Activated CD4-positive, alpha-beta T cell treated with anti-CD3 and anti-CD28 coated beads for 48 hours (primary cell): Measurements from ENCODE around the gene DFFA.
A peak's percentile ranks its signal among the peaks of the same experiment; 100 is the strongest.
"Not testable (repeated sequence)": the region's sequence is repeated elsewhere in the genome, so short reads cannot be mapped to it uniquely, and the experiment has no call there.

Source experiments
- DNase-seq: peaks from one replicate; pipeline ENCODE4 v3.0.0-alpha.2; 2020

The DFFA gene

DNA sequence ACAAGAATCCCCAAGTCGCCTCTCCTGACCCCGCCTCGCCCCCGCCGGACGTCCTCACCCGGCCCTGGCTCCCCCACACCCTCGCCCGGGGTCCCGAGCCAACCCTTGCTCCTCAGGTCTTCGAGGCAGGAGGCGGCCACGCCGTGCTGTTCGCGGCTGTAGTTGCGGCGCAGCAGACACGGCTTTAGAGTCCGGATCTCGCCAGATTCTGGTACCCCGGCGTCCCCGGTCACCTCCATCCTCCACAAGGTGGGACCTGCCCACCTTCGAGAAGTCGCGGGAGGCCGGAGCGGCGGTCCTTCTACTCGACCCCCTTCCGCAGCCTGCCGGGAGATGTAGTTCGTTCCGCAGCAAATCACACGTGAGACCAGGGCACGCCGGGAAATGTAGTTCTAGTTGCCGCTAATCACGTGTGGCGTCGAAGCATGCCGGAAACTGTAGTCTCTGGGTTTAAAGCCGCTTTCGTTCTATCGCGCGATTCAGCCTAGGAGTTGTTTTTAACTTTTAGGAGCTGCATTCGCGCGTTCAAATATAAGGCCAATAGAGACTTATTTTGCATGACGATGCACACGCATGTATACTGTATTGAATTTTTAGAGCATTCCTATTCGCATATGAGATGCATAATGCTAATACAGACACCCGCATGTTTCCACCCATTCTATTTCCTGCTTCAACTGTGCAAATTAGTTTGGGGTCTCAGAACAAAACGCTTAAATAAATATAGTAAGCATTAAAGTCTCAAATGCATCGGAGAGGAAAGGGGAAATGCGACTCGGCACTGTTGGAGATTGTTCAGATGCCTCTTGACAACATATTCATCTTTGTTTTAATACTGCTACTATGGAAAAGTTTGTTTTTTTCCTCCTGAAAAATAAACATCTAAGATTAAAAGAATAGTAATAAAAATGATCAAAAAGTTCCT, at the start of gene DFFA:
DFFA (minus strand) TSS at position 310 of the 925 bp plus-strand sequence; CDS start at position 239, 71 bp downstream.
- DNase-seq = peak; percentile 94

- no peak for DNase-seq
Measured at GRCh38 chr1:10521537-10522157, 49.3 kb upstream of the DFFA start.

- DNase-seq = no peak
Measured at GRCh38 chr1:10520952-10521351, 48.6 kb upstream of the DFFA start.

DNA sequence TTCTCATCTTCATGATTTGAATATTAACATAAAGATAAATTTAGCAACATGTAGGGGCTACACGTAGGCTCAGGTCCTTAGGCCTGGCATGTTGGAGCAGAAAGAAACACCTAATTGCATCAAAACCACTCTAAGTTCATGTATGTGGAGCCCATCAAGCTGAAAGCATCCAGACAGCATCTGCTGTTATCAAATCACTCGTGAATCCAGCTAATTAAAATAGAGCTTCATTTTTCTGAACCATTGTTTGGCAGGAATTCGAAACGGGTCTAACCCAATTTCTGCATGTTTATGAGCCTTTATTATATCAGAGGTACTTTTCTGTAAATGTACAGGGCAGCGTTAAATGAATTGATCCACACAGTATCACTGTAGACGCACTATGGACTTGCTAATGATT, 48.2 kb upstream of the DFFA start:
- no peak for DNase-seq

- DNase-seq = no peak
Measured at GRCh38 chr1:10519016-10519417, 46.7 kb upstream of the DFFA start.

GRCh38 chr1:10517677-10517982, 45.3 kb upstream of the DFFA start:
- DNase-seq = no peak

DNA sequence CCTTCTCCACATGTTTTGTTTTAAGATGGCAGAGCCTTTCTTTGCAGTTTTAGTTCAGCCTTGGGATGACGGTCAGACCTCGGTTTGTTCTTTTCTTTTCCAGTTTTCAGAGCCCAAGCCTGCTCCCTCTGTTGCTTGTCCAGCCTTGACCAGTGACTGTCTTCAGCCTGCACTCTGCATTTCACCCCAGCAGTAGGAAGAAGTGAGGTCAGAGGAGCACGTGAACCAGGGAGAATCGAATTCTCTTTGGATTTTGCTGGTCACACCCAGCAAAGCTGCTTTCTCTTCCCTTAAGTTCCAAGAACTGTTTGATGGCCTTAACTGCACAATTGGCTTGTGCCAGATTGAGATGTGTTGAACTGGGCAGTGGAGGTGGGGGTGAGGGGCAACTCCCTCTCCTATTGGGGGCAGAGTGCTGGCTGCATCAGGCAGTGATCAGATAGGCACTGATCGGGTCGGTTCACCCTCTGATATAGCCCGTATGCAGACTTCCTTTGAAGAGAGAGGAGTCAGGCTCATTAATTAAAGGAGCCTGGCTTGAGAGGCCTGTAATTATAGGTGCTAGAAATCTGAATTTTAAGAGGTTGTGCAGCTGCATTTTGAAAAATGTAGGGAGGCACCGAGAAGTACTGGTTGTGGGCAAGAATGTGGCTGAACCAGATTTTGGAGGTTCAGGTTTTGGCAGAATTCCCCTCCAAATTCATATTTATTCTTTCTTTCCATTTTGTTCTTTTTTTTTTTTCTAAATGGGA, 44.8 kb upstream of the DFFA start:
- DNase-seq = no peak

- no peak for DNase-seq
Measured at GRCh38 chr1:10515976-10516750, 43.8 kb upstream of the DFFA start.

GRCh38 chr1:10515301-10515975, 43.1 kb upstream of the DFFA start:
- no peak for DNase-seq

DNA sequence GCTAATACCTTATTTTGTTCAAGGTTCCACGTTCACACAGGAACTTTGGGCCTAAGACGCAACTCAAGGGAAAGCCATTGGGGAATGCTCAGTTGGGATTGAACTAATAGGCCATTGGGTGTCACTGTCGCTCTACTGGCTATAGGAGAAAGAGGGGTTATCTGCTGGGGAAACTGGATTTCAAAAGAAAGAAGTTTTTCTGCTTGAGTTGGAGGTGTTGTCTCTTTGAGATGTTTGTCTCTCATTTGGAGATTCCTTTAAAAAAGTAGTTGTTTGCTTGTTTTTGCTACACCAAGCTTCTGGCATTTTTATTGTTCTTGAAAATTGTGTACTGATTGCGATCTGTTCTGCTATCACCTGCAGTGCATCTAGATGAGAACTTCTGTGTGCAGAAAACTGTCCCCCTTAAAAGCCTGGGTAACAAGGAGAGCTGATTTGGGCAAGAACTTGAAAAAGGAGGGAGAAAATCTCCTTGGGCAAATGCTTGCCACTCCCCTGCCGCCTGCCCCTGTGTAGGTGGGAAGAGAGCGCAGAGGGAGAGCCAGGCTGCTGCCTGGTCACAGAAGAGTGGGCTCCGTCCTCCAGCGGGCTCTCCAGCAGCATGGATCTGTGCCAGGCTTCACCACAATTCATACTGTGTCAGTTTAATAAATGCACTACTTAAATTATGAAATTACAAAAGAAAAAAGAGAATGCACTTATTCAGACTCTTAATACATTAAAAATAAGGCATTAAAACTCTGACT, 42.3 kb upstream of the DFFA start:
- no peak for DNase-seq

DNA sequence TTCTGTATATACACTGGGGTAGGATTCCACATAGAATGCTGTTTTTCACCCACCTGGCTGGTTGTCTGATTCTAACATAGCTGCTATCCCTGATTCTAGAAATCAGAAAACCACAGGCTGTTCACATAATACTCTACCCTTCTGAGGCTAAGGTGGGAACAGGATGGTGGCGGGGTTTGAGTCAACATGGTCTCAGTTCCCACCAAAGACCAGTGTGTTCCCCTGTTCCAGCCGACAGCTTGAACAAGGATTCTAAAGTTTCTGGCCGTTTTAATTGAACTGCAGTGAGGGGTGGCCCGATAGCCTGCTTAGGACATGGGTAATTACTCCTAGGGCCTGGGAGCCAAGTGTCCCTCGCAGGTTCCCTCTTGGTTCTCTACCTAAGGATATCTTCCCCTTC, 40.9 kb upstream of the DFFA start:
- DNase-seq = no peak

- DNase-seq = no peak
Measured at GRCh38 chr1:10511494-10511885, 39.2 kb upstream of the DFFA start.

GRCh38 chr1:10510520-10511493, 38.5 kb upstream of the DFFA start:
- peak; percentile 87 for DNase-seq

DNA sequence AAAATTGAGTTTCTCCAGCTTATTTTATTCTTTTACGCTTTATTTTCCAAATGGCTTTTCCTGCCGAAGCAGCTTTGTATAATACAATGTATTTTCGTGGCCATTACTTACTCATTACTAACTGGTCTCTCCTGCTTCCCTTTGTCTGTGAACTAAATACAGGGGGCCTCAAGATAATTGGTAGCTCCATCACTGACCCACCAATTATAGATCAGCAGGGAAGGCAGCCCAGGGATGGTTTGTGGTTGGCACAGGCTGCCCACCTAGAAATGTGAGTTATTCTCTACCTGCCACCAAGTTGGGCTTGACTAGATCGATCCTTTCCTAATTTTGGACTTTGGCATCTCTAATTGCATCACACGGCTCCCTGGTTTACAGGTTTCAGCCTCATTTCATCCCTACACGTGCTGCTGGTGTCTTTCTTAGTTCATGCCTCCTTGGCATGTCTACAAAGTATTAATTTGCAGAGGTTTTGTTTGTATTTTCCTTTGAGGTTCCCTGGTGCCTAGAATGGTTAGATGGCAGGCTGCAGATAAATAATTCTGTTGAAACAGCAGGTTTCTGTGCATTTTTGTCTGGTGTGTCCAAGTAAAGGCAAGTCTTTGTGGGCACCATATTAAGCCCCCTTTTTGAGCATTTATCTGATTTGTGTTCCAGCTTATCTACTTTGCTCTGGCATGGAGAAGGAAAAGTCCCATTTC, 37.6 kb upstream of the DFFA start:
- no peak for DNase-seq

- no peak for DNase-seq
Measured at GRCh38 chr1:10508511-10508951, 36.2 kb upstream of the DFFA start.

DNA sequence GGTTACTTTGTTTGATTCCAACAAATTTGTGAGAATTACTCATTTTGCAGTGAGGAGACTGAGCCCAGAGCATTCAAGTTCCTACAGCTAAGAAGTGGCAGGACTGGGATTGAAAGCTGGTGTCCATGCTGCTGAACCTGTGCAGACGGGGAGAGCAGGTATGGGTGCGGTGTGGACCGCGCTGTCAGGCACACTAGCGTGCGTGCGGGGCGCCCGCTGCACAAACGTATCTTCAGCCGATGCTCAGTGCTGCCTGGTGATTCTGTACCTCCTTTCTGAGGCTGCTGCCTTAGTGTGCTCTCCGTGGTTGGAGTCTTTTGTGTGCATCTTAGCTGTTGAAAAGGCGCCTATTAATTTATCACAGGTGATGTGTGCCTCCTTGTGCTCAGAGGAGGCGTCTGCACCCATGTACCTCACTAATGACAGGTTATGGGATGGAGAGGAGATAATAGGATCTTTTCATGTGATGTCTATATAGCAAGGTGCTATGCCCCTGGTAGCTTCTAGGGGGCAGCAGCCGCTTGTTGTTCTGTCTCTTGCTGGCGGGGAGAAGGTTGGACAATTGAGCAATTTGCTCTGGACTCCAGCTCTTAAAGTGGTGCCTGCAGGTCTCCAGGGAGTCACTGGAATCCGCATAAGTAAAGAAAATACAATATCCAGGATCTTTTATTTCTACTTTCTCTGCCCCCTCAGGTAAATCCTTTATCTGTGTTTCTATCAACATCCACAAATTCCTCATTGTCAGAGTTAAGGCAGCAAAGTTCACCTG, 35.0 kb upstream of the DFFA start:
- peak; percentile 59 for DNase-seq

GRCh38 chr1:10506677-10507047, 34.3 kb upstream of the DFFA start:
- no peak for DNase-seq

DNA sequence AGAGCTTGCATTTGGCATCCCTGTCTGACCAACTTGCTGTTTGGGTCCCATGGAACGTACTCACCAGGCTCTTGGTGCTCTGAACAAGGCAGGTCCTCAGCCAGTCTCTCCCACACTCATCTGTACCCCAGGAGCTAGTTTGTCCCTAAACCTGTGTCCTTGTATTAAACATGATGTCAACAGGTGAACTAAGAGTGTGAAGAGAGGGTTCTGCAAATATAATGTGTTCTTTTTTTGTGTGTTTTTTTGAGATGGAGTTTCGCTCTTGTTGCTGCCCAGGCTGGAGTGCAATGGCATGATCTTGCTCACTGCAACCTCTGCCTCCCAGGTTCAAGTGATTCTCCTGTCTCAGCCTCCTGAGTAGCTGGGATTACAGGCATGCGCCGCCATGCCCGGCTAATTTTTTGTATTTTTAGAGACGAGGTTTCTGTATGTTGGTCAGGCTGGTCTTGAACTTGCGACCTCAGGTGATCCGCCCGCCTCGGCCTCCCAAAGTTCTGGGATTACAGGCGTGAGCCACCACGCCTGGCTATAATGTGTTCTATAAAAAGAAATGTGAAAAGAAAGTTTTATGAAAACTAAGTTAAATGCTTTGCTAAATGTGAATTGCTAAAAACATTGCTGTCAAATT, 33.8 kb upstream of the DFFA start:
- DNase-seq = not testable (repeated sequence)
